SK-N-SH treated with all-trans-retinoic acid at 6 μM for 48 hours (cell line): Measurements from ENCODE around the gene ADAM33.

Source experiments
- ATAC-seq: fragments of 200-7000 bp; cut with Tn5 transposase; 3 replicates; pipeline ENCODE4 v1.9.1; 2020; ENCODE audit warnings: mild to moderate bottlenecking, moderate library complexity
- ARNTL ChIP-seq: fragments of 450-650 bp; formaldehyde crosslinking; IDR thresholded peaks from 2 replicates; pipeline ENCODE4 v1.5.0; 2020; ENCODE audit warnings: low read depth, mild to moderate bottlenecking, moderate library complexity, borderline replicate concordance
- CSDC2 ChIP-seq: fragments of 250-450 bp; sonication (Bioruptor Pico); IDR thresholded peaks from 2 replicates; pipeline ENCODE4 v1.5.0; 2020; ENCODE audit warnings: mild to moderate bottlenecking, moderate library complexity
- CSRNP3 ChIP-seq: fragments of 250-450 bp; sonication (Bioruptor Pico); IDR thresholded peaks from 2 replicates; pipeline ENCODE4 v1.5.1; 2021; ENCODE audit warnings: mild to moderate bottlenecking, moderate library complexity
- ESRRG ChIP-seq: fragments of 250-450 bp; sonication (Bioruptor Pico); IDR thresholded peaks from 2 replicates; pipeline ENCODE4 v1.6.1; 2021; ENCODE audit warnings: mild to moderate bottlenecking
- GLIS3 ChIP-seq: fragments of 250-450 bp; sonication (Bioruptor Pico); IDR thresholded peaks from 2 replicates; pipeline ENCODE4 v1.5.0; 2020; ENCODE audit warnings: mild to moderate bottlenecking, moderate library complexity
- OSR1 ChIP-seq: fragments of 250-450 bp; sonication (Bioruptor Pico); IDR thresholded peaks from 2 replicates; pipeline ENCODE4 v1.8.0; 2022; ENCODE audit warnings: moderate library complexity, mild to moderate bottlenecking, inconsistent platforms
- RARB ChIP-seq: fragments of 250-450 bp; sonication (Bioruptor Pico); IDR thresholded peaks from 2 replicates; pipeline ENCODE4 v1.8.0; 2021; ENCODE audit warnings: mild to moderate bottlenecking, moderate library complexity
- SNAI2 ChIP-seq: fragments of 250-450 bp; sonication (Bioruptor Pico); IDR thresholded peaks from 2 replicates; pipeline ENCODE4 v1.5.0; 2020; ENCODE audit warnings: mild to moderate bottlenecking, moderate library complexity
- TCF4 ChIP-seq: fragments of 250-450 bp; sonication (Bioruptor Pico); IDR thresholded peaks from 2 replicates; pipeline ENCODE4 v1.8.0; 2021; ENCODE audit warnings: mild to moderate bottlenecking, moderate library complexity, borderline replicate concordance
- ZC3H10 ChIP-seq: fragments of 250-450 bp; sonication (Bioruptor Pico); IDR thresholded peaks from 2 replicates; pipeline ENCODE4 v1.5.1; 2021; ENCODE audit warnings: mild to moderate bottlenecking, moderate library complexity
- ZFP3 ChIP-seq: fragments of 250-450 bp; sonication (Bioruptor Pico); IDR thresholded peaks from 2 replicates; pipeline ENCODE4 v1.5.0; 2020; ENCODE audit warnings: mild to moderate bottlenecking, moderate library complexity
- ZFP30 ChIP-seq: fragments of 450-650 bp; formaldehyde crosslinking; IDR thresholded peaks from 2 replicates; pipeline ENCODE4 v1.5.0; 2022; ENCODE audit warnings: mild to moderate bottlenecking, moderate library complexity
- ZNF565 ChIP-seq: fragments of 450-650 bp; formaldehyde crosslinking; conservative IDR thresholded peaks from 2 replicates; pipeline ENCODE4 v1.5.0; 2020; ENCODE audit warnings: low read depth, mild to moderate bottlenecking, moderate library complexity
- ZNF70 ChIP-seq: fragments of 450-650 bp; formaldehyde crosslinking; IDR thresholded peaks from 2 replicates; pipeline ENCODE4 v1.5.0; 2020; ENCODE audit warnings: mild to moderate bottlenecking, moderate library complexity
- ZNF8 ChIP-seq: fragments of 450-650 bp; formaldehyde crosslinking; IDR thresholded peaks from 2 replicates; pipeline ENCODE4 v1.5.0; 2020; ENCODE audit warnings: mild to moderate bottlenecking, moderate library complexity
- TF ChIP-seq, protein P1 (sequence below): fragments of 250-450 bp; sonication (Bioruptor Pico); IDR thresholded peaks from 2 replicates; pipeline ENCODE4 v1.8.0; 2020; ENCODE audit warnings: mild to moderate bottlenecking, moderate library complexity, borderline replicate concordance
- TF ChIP-seq, protein P2 (sequence below): fragments of 250-450 bp; sonication (Bioruptor Pico); IDR thresholded peaks from 2 replicates; pipeline ENCODE4 v1.8.0; 2021; ENCODE audit warnings: low read depth, mild to moderate bottlenecking, moderate library complexity, borderline replicate concordance
- TF ChIP-seq, protein P3 (sequence below): fragments of 250-450 bp; sonication (Bioruptor Pico); IDR thresholded peaks from 2 replicates; pipeline ENCODE4 v1.5.0; 2020; ENCODE audit warnings: mild to moderate bottlenecking, moderate library complexity

Gene ADAM33

GRCh38 chr20:3698591-3699001 is 16.8 kb upstream of the ADAM33 start (continued):
- no peak for TF ChIP-seq ZC3H10 (CRISPR knock-in tag)
- TF ChIP-seq ZNF565 (CRISPR knock-in tag) = no peak
- TF ChIP-seq, protein P1, sequence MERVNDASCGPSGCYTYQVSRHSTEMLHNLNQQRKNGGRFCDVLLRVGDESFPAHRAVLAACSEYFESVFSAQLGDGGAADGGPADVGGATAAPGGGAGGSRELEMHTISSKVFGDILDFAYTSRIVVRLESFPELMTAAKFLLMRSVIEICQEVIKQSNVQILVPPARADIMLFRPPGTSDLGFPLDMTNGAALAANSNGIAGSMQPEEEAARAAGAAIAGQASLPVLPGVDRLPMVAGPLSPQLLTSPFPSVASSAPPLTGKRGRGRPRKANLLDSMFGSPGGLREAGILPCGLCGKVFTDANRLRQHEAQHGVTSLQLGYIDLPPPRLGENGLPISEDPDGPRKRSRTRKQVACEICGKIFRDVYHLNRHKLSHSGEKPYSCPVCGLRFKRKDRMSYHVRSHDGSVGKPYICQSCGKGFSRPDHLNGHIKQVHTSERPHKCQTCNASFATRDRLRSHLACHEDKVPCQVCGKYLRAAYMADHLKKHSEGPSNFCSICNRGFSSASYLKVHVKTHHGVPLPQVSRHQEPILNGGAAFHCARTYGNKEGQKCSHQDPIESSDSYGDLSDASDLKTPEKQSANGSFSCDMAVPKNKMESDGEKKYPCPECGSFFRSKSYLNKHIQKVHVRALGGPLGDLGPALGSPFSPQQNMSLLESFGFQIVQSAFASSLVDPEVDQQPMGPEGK (CRISPR knock-in tag) = no peak

GRCh38 chr20:3697588-3698305 is 15.9 kb upstream of the ADAM33 start:
- no peak for ATAC-seq
- TF ChIP-seq RARB (CRISPR knock-in tag) (no peak), ZNF8 (no peak), ZNF565 (CRISPR knock-in tag) (no peak), ZC3H10 (CRISPR knock-in tag) (no peak), CSRNP3 (CRISPR knock-in tag) (no peak), ZFP30 (CRISPR knock-in tag) (no peak), TCF4 (CRISPR knock-in tag) (no peak), OSR1 (CRISPR knock-in tag) (no peak), CSDC2 (CRISPR knock-in tag) (no peak), ESRRG (CRISPR knock-in tag) (no peak), ZFP3 (CRISPR knock-in tag) (no peak), ARNTL (no peak), GLIS3 (CRISPR knock-in tag) (no peak), ZNF70 (CRISPR knock-in tag) (no peak)
- TF ChIP-seq, protein P1 (CRISPR knock-in tag) = no peak
- TF ChIP-seq, all 23 proteins: peak for 0

- TF ChIP-seq TCF4 (CRISPR knock-in tag) = no peak
- TF ChIP-seq, protein P2, sequence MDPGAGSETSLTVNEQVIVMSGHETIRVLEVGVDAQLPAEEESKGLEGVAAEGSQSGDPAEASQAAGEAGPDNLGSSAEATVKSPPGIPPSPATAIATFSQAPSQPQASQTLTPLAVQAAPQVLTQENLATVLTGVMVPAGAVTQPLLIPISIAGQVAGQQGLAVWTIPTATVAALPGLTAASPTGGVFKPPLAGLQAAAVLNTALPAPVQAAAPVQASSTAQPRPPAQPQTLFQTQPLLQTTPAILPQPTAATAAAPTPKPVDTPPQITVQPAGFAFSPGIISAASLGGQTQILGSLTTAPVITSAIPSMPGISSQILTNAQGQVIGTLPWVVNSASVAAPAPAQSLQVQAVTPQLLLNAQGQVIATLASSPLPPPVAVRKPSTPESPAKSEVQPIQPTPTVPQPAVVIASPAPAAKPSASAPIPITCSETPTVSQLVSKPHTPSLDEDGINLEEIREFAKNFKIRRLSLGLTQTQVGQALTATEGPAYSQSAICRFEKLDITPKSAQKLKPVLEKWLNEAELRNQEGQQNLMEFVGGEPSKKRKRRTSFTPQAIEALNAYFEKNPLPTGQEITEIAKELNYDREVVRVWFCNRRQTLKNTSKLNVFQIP = no peak
- TF ChIP-seq, protein P3, sequence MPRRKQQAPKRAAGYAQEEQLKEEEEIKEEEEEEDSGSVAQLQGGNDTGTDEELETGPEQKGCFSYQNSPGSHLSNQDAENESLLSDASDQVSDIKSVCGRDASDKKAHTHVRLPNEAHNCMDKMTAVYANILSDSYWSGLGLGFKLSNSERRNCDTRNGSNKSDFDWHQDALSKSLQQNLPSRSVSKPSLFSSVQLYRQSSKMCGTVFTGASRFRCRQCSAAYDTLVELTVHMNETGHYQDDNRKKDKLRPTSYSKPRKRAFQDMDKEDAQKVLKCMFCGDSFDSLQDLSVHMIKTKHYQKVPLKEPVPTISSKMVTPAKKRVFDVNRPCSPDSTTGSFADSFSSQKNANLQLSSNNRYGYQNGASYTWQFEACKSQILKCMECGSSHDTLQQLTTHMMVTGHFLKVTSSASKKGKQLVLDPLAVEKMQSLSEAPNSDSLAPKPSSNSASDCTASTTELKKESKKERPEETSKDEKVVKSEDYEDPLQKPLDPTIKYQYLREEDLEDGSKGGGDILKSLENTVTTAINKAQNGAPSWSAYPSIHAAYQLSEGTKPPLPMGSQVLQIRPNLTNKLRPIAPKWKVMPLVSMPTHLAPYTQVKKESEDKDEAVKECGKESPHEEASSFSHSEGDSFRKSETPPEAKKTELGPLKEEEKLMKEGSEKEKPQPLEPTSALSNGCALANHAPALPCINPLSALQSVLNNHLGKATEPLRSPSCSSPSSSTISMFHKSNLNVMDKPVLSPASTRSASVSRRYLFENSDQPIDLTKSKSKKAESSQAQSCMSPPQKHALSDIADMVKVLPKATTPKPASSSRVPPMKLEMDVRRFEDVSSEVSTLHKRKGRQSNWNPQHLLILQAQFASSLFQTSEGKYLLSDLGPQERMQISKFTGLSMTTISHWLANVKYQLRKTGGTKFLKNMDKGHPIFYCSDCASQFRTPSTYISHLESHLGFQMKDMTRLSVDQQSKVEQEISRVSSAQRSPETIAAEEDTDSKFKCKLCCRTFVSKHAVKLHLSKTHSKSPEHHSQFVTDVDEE (CRISPR knock-in tag) = no peak
- no peak for TF ChIP-seq ZNF565 (CRISPR knock-in tag)
- TF ChIP-seq, protein P1 (CRISPR knock-in tag) = no peak
- no peak for TF ChIP-seq ZFP3 (CRISPR knock-in tag)
- TF ChIP-seq SNAI2 (CRISPR knock-in tag) = no peak
- no peak for TF ChIP-seq GLIS3 (CRISPR knock-in tag)
- TF ChIP-seq ZC3H10 (CRISPR knock-in tag) = no peak
- TF ChIP-seq RARB (CRISPR knock-in tag) = no peak
- no peak for ATAC-seq
Measured at GRCh38 chr20:3696745-3697587, 15.2 kb upstream of the ADAM33 start.
